CD4-positive, alpha-beta T cell treated with Interleukin-12 subunit alpha and Interleukin-12 subunit beta, for 1 hour (primary cell): Measurements from ENCODE around the gene BACE2.

Experiments used
- DNase-seq: peaks from one replicate; pipeline ENCODE4 v3.0.0-alpha.2; 2020

BACE2 gene

GRCh38 chr21:41149199-41149598 lies 18.8 kb upstream of the BACE2 start:
- DNase-seq: no peak

DNA sequence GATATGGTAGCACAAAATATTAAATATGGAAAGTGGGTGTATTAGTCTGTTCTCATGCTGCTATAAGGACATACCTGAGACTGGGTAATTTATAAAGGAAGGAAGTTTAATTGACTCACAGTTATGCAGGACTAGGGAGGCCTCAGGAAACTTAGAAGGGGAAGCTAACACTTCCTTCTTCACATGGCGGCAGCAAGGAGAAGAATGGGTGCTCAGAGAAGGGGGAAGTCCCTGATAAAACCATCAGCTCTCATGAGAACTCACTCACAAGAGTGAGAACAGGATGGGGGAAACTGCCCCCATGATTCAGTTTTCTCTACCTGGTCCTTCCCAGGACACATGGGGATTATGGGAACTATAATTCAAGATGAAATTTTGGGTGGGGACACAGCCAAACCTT lies 15.8 kb upstream of the BACE2 start:
- DNase-seq: no peak

DNA sequence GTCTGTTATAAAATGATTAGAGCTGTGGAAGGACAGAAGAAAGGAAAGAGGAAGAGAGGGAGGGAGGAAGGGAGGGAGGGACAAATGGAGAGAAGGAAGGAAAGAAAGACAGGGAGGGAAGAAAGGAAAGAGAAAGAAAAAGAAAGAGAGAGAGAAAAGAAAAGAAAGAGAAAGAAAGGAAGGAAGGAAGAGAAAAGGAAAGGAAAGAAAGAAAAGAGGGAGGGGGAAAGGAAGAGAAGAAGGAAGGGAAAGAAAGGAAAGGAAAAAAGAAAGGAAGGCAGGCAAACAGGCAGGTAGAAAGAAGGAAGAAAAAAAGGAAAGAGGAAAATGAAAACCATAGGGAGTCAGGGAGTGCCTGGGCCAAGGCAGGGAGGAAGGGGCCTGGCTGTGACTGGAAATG lies 14.5 kb upstream of the BACE2 start:
- no peak for DNase-seq

DNA sequence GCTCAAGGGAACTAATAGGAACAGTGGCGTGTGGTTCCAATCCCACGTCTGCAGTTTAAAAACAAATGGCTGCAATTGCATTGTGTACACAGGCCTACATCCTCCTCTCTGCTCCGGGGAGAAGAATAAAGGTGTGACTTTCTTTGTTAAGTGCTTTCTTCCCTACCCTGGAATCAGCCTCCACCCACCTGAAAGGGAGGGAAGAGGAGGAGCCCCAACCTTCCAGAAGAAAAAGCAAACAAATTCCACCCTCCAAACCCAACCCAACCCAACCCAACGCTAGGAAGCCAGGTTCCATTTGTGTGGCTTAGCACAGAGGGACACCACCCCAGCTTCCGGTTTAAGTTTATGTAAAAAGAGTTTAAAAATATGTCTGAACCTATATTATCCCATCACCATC lies 11.8 kb upstream of the BACE2 start:
- DNase-seq: no peak

DNA sequence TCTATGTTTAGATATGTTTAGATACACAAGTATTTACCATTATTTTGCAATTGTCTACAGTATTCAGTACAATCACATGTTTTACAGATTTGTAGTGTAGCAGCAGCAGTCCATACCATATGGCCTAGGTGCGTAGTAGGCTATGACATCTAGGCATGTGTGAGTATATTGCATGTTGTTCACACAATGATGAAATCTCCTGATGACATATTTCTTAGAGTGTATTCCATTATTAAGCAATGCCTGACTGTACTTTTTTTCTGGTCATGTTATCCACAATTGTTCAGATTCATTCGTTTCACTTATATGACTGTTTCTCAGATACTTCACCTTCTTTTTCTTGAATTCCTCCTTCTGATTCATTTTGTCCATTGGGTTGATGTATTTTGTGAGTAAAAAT lies 9.9 kb upstream of the BACE2 start:
- no peak for DNase-seq

DNA sequence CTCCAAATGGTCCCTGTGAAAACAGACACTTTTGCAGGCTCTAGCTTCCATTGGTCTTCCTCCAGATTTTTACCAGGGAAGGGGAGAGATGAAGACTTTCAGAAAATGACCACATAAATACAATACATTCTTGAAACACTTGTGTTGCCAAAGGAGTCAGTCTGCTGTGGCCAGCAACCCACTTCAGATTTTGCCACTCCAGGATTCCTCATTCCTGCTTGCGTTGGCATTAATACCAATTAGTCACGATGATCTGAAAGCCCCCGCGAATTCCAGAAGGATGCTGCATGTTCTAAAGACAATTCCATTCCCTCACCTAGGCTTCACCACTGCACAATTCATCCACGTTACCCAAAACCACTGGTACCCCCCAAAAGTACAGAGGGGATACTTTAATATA lies 7.9 kb upstream of the BACE2 start:
- no peak for DNase-seq

DNA sequence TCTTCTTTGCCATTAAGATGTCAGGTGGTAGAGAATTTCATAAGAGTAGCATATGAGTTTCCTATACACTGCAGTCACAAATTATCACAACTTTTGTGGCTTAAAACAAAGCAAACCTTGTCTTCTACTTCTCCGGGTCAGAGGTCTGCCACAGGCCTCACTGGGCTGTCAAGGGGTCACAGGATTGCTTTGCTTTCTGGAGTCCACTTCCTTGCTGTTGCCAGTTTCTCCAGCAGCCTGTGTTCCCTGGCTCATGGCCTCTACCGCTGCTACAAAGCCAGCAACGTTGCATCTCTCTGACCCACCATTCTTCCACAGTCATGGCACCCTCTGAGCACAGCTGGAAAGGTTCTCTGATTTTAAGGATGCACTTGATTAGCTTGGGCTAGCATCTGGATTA lies 6.5 kb upstream of the BACE2 start:
- no peak for DNase-seq

- DNase-seq: no peak
Observed at GRCh38 chr21:41162096-41162495, 5.9 kb upstream of the BACE2 start.

- no peak for DNase-seq
Observed at GRCh38 chr21:41163091-41163490, 4.9 kb upstream of the BACE2 start.

DNA sequence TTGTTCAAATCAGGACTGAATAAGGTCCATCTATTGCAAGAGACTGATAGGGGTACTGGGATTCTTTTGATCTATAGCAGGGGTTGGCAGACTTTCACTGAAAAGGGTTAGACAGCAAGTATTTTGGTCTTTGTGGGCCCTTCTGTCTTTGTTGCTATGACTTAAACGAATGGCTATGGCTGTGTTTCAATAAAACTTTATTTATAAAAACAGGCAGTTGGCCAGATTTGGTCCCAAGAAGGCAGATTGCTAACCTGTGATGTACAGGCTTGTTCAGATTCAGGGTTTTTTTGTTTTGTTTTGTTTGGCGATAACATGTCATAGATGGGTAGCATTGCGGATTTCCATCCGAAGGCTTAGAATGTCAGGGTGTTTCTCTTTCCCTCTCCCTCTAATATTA lies 3.9 kb upstream of the BACE2 start:
- DNase-seq: no peak

DNA sequence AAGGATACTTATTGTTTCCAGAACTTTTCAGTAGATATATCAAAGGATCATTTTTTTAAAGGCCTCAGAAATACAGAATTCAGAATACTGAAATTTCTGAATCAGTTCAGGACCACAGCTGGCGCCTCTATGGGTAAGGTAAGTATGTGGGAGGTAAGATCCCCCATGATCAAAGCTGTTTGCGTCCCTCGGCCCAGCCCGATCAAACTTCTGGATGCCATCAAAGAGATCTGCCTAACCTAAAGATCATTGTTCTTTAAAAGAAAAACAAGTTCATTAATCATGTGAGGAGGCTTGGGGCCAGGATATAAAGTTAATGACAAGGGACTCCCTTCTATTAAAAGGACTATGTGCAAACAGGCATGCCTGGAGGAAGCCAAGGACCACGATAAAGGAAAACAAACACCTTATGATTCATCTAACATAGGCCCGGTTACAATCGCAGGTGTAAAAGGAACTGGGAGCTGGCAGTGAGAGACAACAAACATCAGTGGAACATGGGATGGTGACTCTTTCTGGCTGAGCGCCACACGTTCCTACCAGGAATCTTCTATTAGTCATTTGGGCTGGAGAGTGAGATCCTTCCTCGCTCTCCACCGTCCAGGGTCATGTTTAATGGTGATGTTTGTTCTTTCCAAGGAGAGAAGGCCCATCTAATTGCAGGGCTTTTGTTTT lies 2.8 kb upstream of the BACE2 start:
- no peak for DNase-seq

GRCh38 chr21:41166884-41167283 lies 1.1 kb upstream of the BACE2 start:
- no peak for DNase-seq

GRCh38 chr21:41168391-41169257 lies 664 bp downstream of the BACE2 start:
- DNase-seq: no peak

- DNase-seq: no peak
Observed at GRCh38 chr21:41169258-41169576, 1.3 kb downstream of the BACE2 start.

DNA sequence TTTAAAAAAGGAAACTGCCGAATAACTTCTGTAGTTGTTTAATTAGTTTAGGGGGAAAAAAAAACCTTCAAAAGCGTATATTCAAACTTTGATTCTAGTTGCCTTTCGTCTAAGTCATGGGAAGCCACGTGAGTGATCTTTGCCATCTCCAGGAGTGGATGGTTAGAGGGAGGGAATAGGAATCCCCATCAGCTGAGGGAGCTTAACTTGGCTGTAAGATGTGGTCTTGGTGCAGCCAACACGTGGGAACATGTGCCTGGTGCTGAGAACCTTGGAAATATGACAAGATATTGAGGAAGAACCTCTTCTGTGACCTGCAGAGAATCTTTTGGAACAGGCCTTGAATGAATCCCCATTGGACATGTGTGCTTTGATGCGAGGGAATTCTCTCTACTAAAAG lies 1.7 kb downstream of the BACE2 start:
- DNase-seq: no peak

DNA sequence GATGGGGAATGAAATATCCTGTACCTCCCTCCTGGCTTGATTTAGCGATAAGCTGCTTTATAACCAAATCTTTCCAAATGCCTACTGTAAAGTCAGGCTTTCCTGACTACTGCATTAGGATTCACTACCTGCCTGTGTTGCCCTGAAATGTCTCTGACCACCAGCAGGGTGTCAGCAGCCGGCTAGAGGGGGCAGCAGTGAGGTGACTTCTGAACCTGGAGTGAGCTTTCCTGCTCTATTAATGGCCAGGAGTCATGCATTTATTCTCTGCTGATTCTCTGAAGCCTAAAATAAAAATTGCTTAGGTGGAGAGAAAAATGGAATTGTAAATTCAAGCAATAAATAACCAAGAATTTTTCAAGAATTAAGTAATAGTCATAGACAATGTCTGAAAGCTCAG lies 2.5 kb downstream of the BACE2 start:
- no peak for DNase-seq

- DNase-seq: no peak
Observed at GRCh38 chr21:41170859-41171609, 3.1 kb downstream of the BACE2 start.

DNA sequence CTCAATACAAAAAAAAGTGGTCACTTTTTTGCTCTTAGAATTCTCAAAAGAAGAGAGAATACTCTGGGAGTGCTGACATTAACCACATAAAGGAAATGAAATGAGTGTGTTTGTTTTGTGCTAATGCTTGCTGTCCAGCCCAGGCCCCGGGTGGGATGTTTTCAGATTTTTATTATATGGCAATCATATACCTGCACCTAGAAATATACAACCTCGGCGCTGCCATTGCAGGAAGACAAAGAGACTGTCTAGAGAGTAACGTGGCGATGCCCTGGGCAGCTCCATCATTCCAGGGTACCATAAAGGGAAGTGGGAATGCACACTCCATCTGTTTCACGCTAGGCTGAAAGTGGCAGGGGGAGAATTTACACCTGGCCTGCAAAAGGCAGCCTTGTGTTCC lies 7.1 kb downstream of the BACE2 start:
- no peak for DNase-seq

DNA sequence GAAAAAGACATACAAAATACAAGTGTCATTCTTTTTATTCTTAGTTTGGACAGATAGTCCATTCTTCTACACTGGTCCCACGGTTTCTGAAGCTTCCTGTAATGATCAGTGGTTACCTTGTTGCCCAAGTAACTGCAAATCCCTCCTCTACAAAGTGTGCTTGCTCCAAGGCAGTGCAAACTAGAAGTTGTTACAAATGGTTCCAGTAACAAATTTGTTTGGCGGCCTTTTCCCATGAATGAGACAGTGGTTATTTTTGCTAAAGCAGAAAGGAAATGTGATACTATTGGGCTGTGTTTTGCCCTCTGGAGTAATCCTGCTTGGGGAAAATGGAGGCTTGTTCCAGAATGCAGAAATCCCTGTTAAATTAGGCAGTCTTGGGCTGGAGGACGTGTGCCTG lies 8.9 kb downstream of the BACE2 start:
- no peak for DNase-seq

DNA sequence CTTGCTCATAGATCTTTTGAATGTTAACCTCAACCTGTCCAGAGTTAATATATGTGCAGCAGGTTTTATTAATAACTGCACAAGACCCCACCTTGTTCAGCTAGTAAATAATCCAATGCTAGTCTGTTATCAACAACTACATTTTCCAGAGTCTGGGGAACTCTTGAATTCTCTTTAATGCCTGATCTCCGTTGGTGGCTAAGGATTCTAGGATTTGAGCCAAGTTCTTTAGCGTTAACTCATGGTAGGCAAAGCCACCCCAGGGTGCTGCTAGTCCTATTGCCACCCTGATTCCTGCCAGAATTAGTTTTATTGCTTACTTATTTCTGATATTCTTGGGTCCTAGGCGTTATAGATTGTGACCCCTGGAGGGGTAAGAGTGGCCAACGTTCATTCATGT lies 12.8 kb downstream of the BACE2 start:
- no peak for DNase-seq

DNA sequence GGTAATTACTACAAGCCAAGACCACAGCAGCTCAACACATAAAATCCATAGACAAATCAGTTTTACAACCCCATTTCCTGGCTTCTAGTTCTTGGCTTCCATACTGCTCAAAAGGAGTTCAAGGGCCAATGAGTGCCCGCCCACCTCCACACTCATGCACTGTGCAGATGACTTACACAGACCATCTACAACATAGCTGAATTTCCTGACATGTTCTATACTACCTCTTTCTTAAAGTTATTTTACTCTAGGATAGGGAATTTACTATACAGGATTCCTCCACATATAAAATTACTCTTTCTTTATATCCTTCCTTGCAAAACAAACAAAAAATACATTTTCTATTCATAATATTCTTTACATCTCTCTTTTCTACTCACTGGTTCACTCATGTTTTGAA lies 14.6 kb downstream of the BACE2 start:
- no peak for DNase-seq

DNA sequence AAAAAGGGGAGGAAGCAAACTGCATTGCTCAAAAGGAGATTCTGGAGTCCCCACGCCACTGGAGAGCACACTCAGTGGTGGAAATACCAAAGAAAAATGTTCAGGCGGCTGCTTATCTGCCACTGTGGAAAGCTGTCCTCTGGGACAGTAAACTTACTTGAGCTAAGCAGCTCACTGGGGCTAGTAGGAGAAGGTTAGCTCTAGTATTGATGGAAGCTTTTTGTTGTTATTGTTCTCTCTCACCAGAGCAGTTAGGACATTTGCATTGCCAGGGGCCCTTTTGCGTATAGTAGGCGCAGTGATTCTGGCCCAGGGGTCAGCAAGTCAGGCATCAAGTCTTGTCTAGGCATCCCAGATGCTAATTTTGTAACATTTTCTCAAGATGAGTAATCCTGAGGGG lies 15.6 kb downstream of the BACE2 start:
- no peak for DNase-seq

DNA sequence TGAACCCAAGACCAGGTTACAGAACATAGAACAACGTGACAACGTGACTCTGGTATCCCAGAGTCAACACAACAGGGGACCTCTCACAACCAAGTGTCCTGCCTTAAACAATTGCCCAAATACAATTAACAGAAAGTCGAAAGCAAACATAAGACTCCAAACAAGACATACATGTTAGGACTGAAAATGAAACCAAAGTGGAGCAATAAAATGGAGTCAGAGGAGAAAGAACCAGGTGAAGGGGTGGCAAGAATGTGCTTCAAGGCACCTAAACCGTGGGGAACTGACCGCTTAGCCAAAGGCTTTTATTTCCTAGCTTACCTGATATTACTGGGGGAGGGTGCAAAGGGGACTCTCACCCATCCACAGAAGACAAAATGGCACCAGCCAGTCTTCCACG lies 17.8 kb downstream of the BACE2 start:
- DNase-seq: no peak
